Psoas muscle (tissue), 8 donors: ENCODE data around the gene MOV10L1. TPM values are rescaled to one million over a fixed set of nuclear protein-coding genes. Genes with fewer than 3 reads are reported as not detected.

Experiments
- ATAC-seq, 4 donors: fragments of 200-7000 bp; cut with Tn5 transposase; one replicate each; pipeline ENCODE4 v1.9.1; 2020; ENCODE audit warnings: moderate library complexity in 3 of 4, mild to moderate bottlenecking in 2 of 4
- DNase-seq, 2 donors: peaks; one replicate each; pipeline ENCODE4 v3.0.0-alpha.2; 2020
- H3K27ac ChIP-seq: fragments of 200-600 bp; one replicate; pipeline ENCODE4 v1.8.0; 2022
- H3K27me3 ChIP-seq, 3 donors: fragments of 200-600 bp in 1 of 3; one replicate each; pipeline versions ENCODE4 v1.6.1 to v1.8.0; 2013 to 2022; ENCODE audit warnings: low read length in 2 of 3, mild to moderate bottlenecking in 2 of 3, moderate library complexity in 1 of 3; ENCODE audit not compliant: insufficient read depth in 3 of 3
- H3K36me3 ChIP-seq, 2 donors: fragments of 200-600 bp in 1 of 2; one replicate each; pipeline versions ENCODE4 v1.6.1 to v1.8.0; 2013 to 2022; ENCODE audit warnings: low read depth in 1 of 2, mild to moderate bottlenecking in 1 of 2, moderate library complexity in 1 of 2; ENCODE audit not compliant: insufficient read depth in 1 of 2
- H3K4me1 ChIP-seq: fragments of 200-600 bp; one replicate; pipeline ENCODE4 v1.8.0; 2022
- H3K4me3 ChIP-seq: fragments of 200-600 bp; one replicate; pipeline ENCODE4 v1.8.0; 2022; ENCODE audit warnings: mild to moderate bottlenecking
- H3K9me3 ChIP-seq: fragments of 200-600 bp; one replicate; pipeline ENCODE4 v1.8.0; 2022
- CTCF ChIP-seq: fragments of 200-600 bp; IDR thresholded peaks from one replicate; pipeline ENCODE4 v1.8.0; 2022; ENCODE audit warnings: antibody characterized with exemption
- WGBS, 3 donors: extraction: QIAGEN DNeasy Blood & Tissue Kit; methylation state at CpG; one replicate each; pipeline versions ENCODE4 v1.1.6 to v1.1.7; 2013; 5-methylcytosine and 5-hydroxymethylcytosine counted together
- intact Hi-C, 2 donors: fragments of 100-400 bp; cut with DNase I; formaldehyde crosslinking; loops; one replicate each; pipeline versions ENCODE4 v1.11.0 to v1.14.2; 2022
- polyA plus RNA-seq, 3 donors: library from polyadenylated mRNA; stranded (reverse); fragments of 200-250 nt; gene quantifications; one replicate each; pipeline ENCODE4 v1.2.3, GENCODE V29; 2013
- total RNA-seq, 4 donors: library from RNA; stranded (reverse); fragmentation: NEBNext Ultra II Directional in 2 of 4; extraction: Animal tissue kit (Norgen Biotek cat#: 25700) in 2 of 4; gene quantifications; one replicate each; pipeline versions ENCODE4 v1.2.1 to v1.2.4, GENCODE V29; 2021 to 2023
- donor health status: healthy with polysubstance abuse.
- donor health status: DM: no; HTN: no; CAD: no; lungs with moderate emphysema.
- donor health status: Bipolar disorder and iron deficiency.
- donor health status: healthy.
- donor health status: DM: yes; HTN: yes; CAD: no.
- donor health status: DM: no; HTN: no; CAD: no.
- donor health status: DM: no; HTN: no; CAD: no.
- donor health status: DM: yes; HTN: yes; CAD: no.

MOV10L1 gene
- total and polyA plus RNA-seq, 7 donors: 0.05 to 0.39 (median 0.07) TPM; not detected in 4

- peak; percentile 25 to 84 (median 66) for ATAC-seq
Measured at GRCh38 chr22:50148991-50149721, 59.4 kb downstream of the MOV10L1 start.

GRCh38 chr22:50150161-50151129 lies 60.6 kb downstream of the MOV10L1 start:
- WGBS, 3 donors: 82 to 85% (median 84%) methylated on average over 35 of the region's 35 CpGs
- Histone ChIP-seq H3K4me1 (no peaks in the 10 kb centered on the region), H3K4me3 (no peak overlapping the region), H3K9me3 (no peaks in the 10 kb centered on the region), H3K27me3 (peaks cover 0 to 1% (median 0%) of the 10 kb centered on the region in 3 donors), H3K27ac (no peak overlapping the region), H3K36me3 (no peaks in the 10 kb centered on the region)
- intact Hi-C loops: no loop called here
- no peak for ATAC-seq
- no peak for DNase-seq
- no peak for TF ChIP-seq CTCF

More at GRCh38 chr22:50148991-50149721, 59.4 kb downstream of the MOV10L1 start:
- DNase-seq: no peak
- H3K9me3 ChIP-seq: no peaks in the 10 kb centered on the region
- H3K4me1 ChIP-seq: no peaks in the 10 kb centered on the region
- H3K27me3 ChIP-seq: peaks cover 0 to 2% (median 0%) of the 10 kb centered on the region in 3 donors
- intact Hi-C loops: loop anchor here in 1 of 2 donors (2.0 kb wide), 1 partner anchor 60 kb away; no protein-coding TSS in a partner anchor
- H3K27ac ChIP-seq: no peak overlapping the region
- peak; percentile 56 for TF ChIP-seq CTCF
- 37 to 47% (median 40%) methylated on average over 21 to 22 of the region's 22 CpGs for WGBS, 3 donors
- no peak overlapping the region for H3K4me3 ChIP-seq
- no peaks in the 10 kb centered on the region for H3K36me3 ChIP-seq

GRCh38 chr22:50151571-50152537 lies 62.0 kb downstream of the MOV10L1 start:
- no peaks in the 10 kb centered on the region for H3K27me3 ChIP-seq

More at GRCh38 chr22:50151571-50152537, 62.0 kb downstream of the MOV10L1 start:
- no peak for TF ChIP-seq CTCF
- WGBS, 3 donors: 67 to 78% (median 71%) methylated on average over 33 of the region's 33 CpGs
- no peak for DNase-seq
- intact Hi-C loops: no loop called here
- Histone ChIP-seq H3K9me3 (no peaks in the 10 kb centered on the region), H3K4me3 (no peak overlapping the region), H3K36me3 (no peaks in the 10 kb centered on the region), H3K4me1 (no peaks in the 10 kb centered on the region), H3K27ac (no peak overlapping the region)
- ATAC-seq: no peak
